IMR-90 (cell line): Measurements from ENCODE around the gene ZMIZ1. TPM values are rescaled to one million over a fixed set of nuclear protein-coding genes. Genes with fewer than 3 reads are reported as not detected.

ENCODE experiments used
- ATAC-seq: fragments of 200-7000 bp; cut with Tn5 transposase; 2 replicates; pipeline ENCODE4 v1.9.1; 2020; ENCODE audit warnings: low read depth, mild to moderate bottlenecking, moderate library complexity
- BruUV-seq: library from RNA; stranded (reverse); fragments of 400-500 nt; replicated peaks from 2 replicates; lab custom pipeline; 2021; lab: Mats Ljungman, UMichigan
- CTCF ChIA-PET: fragments of 300-600 bp; formaldehyde crosslinking; extraction: SDS; loops from one replicate; lab custom pipeline; 2021; ENCODE audit warnings: antibody characterized with exemption; lab: Yijun Ruan, JAX
- POLR2A ChIA-PET: fragments of 300-600 bp; sonication (Branson Sonifier 250); formaldehyde crosslinking; loops from one replicate; lab custom pipeline; 2022; ENCODE audit warnings: antibody characterized with exemption; ENCODE audit not compliant: unreplicated experiment; lab: Charles Lee
- DNase-seq: peaks from one replicate; pipeline ENCODE4 v3.0.0; 2013
- H2AFZ ChIP-seq: replicated peaks from 2 replicates; pipeline ENCODE3; 2013; ENCODE audit warnings: low read length, mild to moderate bottlenecking; ENCODE audit not compliant: poor library complexity
- H2AK5ac ChIP-seq: 2 replicates; pipeline ENCODE4 v1.6.1; 2013; ENCODE audit warnings: low read depth, low read length, inconsistent platforms
- H2AK9ac ChIP-seq: replicated peaks from 2 replicates; pipeline ENCODE3; 2013; ENCODE audit warnings: mild to moderate bottlenecking, low read depth, low read length, moderate library complexity; ENCODE audit not compliant: poor library complexity
- H2BK120ac ChIP-seq: 2 replicates; pipeline ENCODE4 v1.6.1; 2013; ENCODE audit warnings: low read depth, low read length, inconsistent platforms
- H2BK15ac ChIP-seq: 3 replicates; pipeline ENCODE4 v1.6.1; 2013; ENCODE audit warnings: low read depth, low read length, inconsistent platforms
- H2BK20ac ChIP-seq: 2 replicates; pipeline ENCODE4 v1.6.1; 2013; ENCODE audit warnings: low read depth, mild to moderate bottlenecking, inconsistent platforms, low read length, moderate library complexity
- H2BK5ac ChIP-seq: 2 replicates; pipeline ENCODE4 v1.6.1; 2013; ENCODE audit warnings: mild to moderate bottlenecking, low read depth, low read length, inconsistent platforms; ENCODE audit not compliant: poor library complexity, severe bottlenecking
- H3K14ac ChIP-seq: replicated peaks from 2 replicates; pipeline ENCODE4 v1.6.1; 2013; ENCODE audit warnings: low read depth, low read length, inconsistent platforms
- H3K18ac ChIP-seq: 2 replicates; pipeline ENCODE4 v1.6.1; 2013; ENCODE audit warnings: low read depth, low read length, control low read depth
- H3K23ac ChIP-seq: 2 replicates; pipeline ENCODE4 v1.6.1; 2013; ENCODE audit warnings: low read depth, low read length, inconsistent platforms
- H3K27ac ChIP-seq: 2 replicates; pipeline ENCODE4 v1.5.1; 2013; ENCODE audit warnings: mild to moderate bottlenecking, control low read depth, low read length; ENCODE audit not compliant: insufficient read depth
- H3K27me3 ChIP-seq: 2 replicates; pipeline ENCODE4 v1.6.1; 2013; ENCODE audit warnings: low read length; ENCODE audit not compliant: control insufficient read depth, insufficient read depth
- H3K36me3 ChIP-seq: 2 replicates; pipeline ENCODE4 v1.6.1; 2013; ENCODE audit warnings: low read length, mixed read lengths; ENCODE audit not compliant: control insufficient read depth, insufficient read depth
- H3K4ac ChIP-seq: 2 replicates; pipeline ENCODE4 v1.6.1; 2013; ENCODE audit warnings: low read depth, low read length, inconsistent platforms
- H3K4me1 ChIP-seq: 2 replicates; pipeline ENCODE4 v1.6.1; 2013; ENCODE audit warnings: low read length, mixed read lengths; ENCODE audit not compliant: control insufficient read depth, insufficient read depth
- H3K4me2 ChIP-seq: 2 replicates; pipeline ENCODE4 v1.6.1; 2013; ENCODE audit warnings: low read depth, mild to moderate bottlenecking, control low read depth, low read length, moderate library complexity
- H3K4me3 ChIP-seq: 2 replicates; pipeline ENCODE4 v1.5.1; 2013; ENCODE audit warnings: low read depth, mild to moderate bottlenecking, control low read depth, low read length, moderate library complexity; ENCODE audit not compliant: insufficient read depth
- H3K56ac ChIP-seq: 2 replicates; pipeline ENCODE4 v1.6.1; 2013; ENCODE audit warnings: low read length, inconsistent platforms; ENCODE audit not compliant: insufficient read depth; ENCODE audit errors: extremely low read depth
- H3K79me1 ChIP-seq, 2 experiments: 2 replicates each; pipeline ENCODE4 v1.6.1; 2013; ENCODE audit warnings: low read length in 2 of 2, inconsistent platforms in 1 of 2, low read depth in 1 of 2
- H3K9ac ChIP-seq: 2 replicates; pipeline ENCODE4 v1.6.1; 2013; ENCODE audit warnings: low read depth, low read length, control low read depth
- H3K9me1 ChIP-seq: 2 replicates; pipeline ENCODE4 v1.6.1; 2013; ENCODE audit warnings: low read length, inconsistent platforms; ENCODE audit not compliant: insufficient read depth
- H3K9me3 ChIP-seq: 2 replicates; pipeline ENCODE4 v1.6.1; 2013; ENCODE audit warnings: low read length; ENCODE audit not compliant: control insufficient read depth, insufficient read depth
- H4K20me1 ChIP-seq: 2 replicates; pipeline ENCODE4 v1.6.1; 2013; ENCODE audit warnings: low read length, inconsistent platforms; ENCODE audit not compliant: insufficient read depth
- H4K5ac ChIP-seq: 2 replicates; pipeline ENCODE4 v1.6.1; 2013; ENCODE audit warnings: mild to moderate bottlenecking, low read depth, low read length, control low read depth
- H4K8ac ChIP-seq, 2 experiments: 2 replicates each; pipeline ENCODE4 v1.6.1; 2013; ENCODE audit warnings: low read depth in 2 of 2, low read length in 2 of 2, control low read depth in 1 of 2, inconsistent platforms in 1 of 2
- H4K91ac ChIP-seq: 2 replicates; pipeline ENCODE4 v1.6.1; 2013; ENCODE audit warnings: low read depth, low read length, inconsistent platforms; ENCODE audit not compliant: insufficient read depth
- BHLHE40 ChIP-seq: fragments of 150-350 bp; IDR thresholded peaks from 2 replicates; pipeline ENCODE4 v1.6.1; 2016; ENCODE audit warnings: mild to moderate bottlenecking, low read depth, low read length
- MAFK ChIP-seq: IDR thresholded peaks from 2 replicates; pipeline ENCODE4 v1.6.1; 2012; ENCODE audit warnings: low read depth, low read length, improper control_type of control experiment
- POLR2A ChIP-seq: IDR thresholded peaks from 2 replicates; pipeline ENCODE4 v1.6.1; 2012; ENCODE audit warnings: mild to moderate bottlenecking, low read depth, low read length
- SMC3 ChIP-seq: fragments of 150-350 bp; IDR thresholded peaks from 2 replicates; pipeline ENCODE4 v1.6.1; 2016; ENCODE audit warnings: low read depth, mild to moderate bottlenecking, antibody characterized with exemption, low read length, moderate library complexity
- WGBS, 2 experiments: methylation state at CpG; one replicate each; pipeline versions ENCODE4 v1.1.5 to v1.1.7; 2013; ENCODE audit warnings: missing lambda C conversion rate in 2 of 2; ENCODE audit not compliant: insufficient read length in 1 of 2; ENCODE audit errors: extremely low coverage in 2 of 2; 5-methylcytosine and 5-hydroxymethylcytosine counted together
- dilution Hi-C: fragments of 300-500 bp; cut with HindIII; formaldehyde crosslinking; loops from one replicate; pipeline ENCODE4 v1.14.3; 2018; ENCODE audit warnings: low sequenced_read_pairs; ENCODE audit not compliant: unreplicated experiment
- in situ Hi-C: fragments of 300-500 bp; cut with MboI; formaldehyde crosslinking; loops from 3 replicates; pipeline ENCODE4 v1.14.3; 2019; ENCODE audit warnings: low sequenced_read_pairs, inconsistent platforms, mixed read lengths
- intact Hi-C: fragments of 100-400 bp; cut with micrococcal nuclease; formaldehyde crosslinking; loops from 2 replicates; pipeline ENCODE4 v1.10.0; 2022
- polyA plus RNA-seq, 3 experiments: library from polyadenylated mRNA; depleted of rRNA; stranded (reverse); fragments of >200 nt; gene quantifications; 2 replicates each; pipeline ENCODE4 v1.2.3, GENCODE V29; 2012; ENCODE audit warnings: low replicate concordance in 1 of 3
- total RNA-seq: library from RNA; depleted of rRNA; stranded (reverse); fragments of >200 nt; gene quantifications from 2 replicates; pipeline ENCODE4 v1.2.3, GENCODE V29; 2012

Gene ZMIZ1
- total and polyA plus RNA-seq, 2 of the 4 experiments (the other 2 are of a cell fraction) = 6.6 to 48.7 TPM

GRCh38 chr10:79052291-79053080 is 16.3 kb upstream of the ZMIZ1 start (continued):
- no peak for TF ChIP-seq MAFK

- Histone ChIP-seq H3K9me3 (no peaks in the 10 kb centered on the region), H3K27ac (no peak overlapping the region), H2AFZ (no peak overlapping the region), H2AK5ac (no peak overlapping the region), H3K4me2 (no peak overlapping the region), H3K23ac (no peak overlapping the region), H3K9me1 (0 out of 2 replicates have a peak, but pooled peaks cover 5% of the 10 kb centered on the region), H4K91ac (no peak overlapping the region), H3K18ac (no peak overlapping the region), H2BK20ac (no peak overlapping the region), H3K4me1 (peaks cover 2% of the 10 kb centered on the region; the same call in 1 of the 2 replicates), H3K4me3 (no peak overlapping the region), H2BK15ac (no peak overlapping the region), H2AK9ac (no peak overlapping the region), H4K5ac (no peak overlapping the region), H3K36me3 (no peaks in the 10 kb centered on the region), H4K20me1 (no peaks in the 10 kb centered on the region), H3K9ac (no peak overlapping the region), H3K79me1 (no peaks in the 10 kb centered on the region), H3K4ac (no peak overlapping the region), H4K8ac (no peak overlapping the region), H2BK120ac (no peak overlapping the region), H3K56ac (no peak overlapping the region), H3K14ac (no peak overlapping the region), H2BK5ac (no peak overlapping the region), H3K27me3 (peaks cover 9% of the 10 kb centered on the region; the same call in 1 of the 2 replicates)
- TF ChIP-seq SMC3 (no peak), POLR2A (no peak), BHLHE40 (no peak)
- ATAC-seq (no peak), DNase-seq (no peak)
- no CpG with 5 or more reads among the region's 4 CpGs for WGBS, 2 experiments
- in situ Hi-C loops (no loop called here), dilution Hi-C loops (no loop called here), intact Hi-C loops (no loop called here)
- no TSS peak for BruUV-seq
- POLR2A ChIA-PET = no interaction called here
- CTCF ChIA-PET = no interaction called here
Measured at GRCh38 chr10:79053081-79053434, 15.7 kb upstream of the ZMIZ1 start.
